ENCODE measurements around the gene MAPKAPK3.
"Not testable (repeated sequence)": the region's sequence is repeated elsewhere in the genome, so short reads cannot be mapped to it uniquely, and the experiment has no call there.

Gene MAPKAPK3

GRCh38 chr3:50657407-50657806 is 40.5 kb downstream of the MAPKAPK3 start:
- Histone ChIP-seq H3K4me1 (ENCODE audit: control insufficient read depth, insufficient read depth, low read length) (no peaks in the 10 kb centered on the region), H3K4me3 (ENCODE audit: low read length in 2 of 2) (no peak overlapping the region), H3K36me3 (ENCODE audit: control insufficient read depth in 2 of 2, insufficient read depth in 2 of 2, low read length in 2 of 2) (no peaks in the 10 kb centered on the region), H3K27me3 (ENCODE audit: control insufficient read depth in 1 of 2, insufficient read depth in 2 of 2, low read length in 2 of 2) (no peaks in the 10 kb centered on the region), H3K9me3 (ENCODE audit: control insufficient read depth in 2 of 2, low read length in 2 of 2) (no peaks in the 10 kb centered on the region), H3K27ac (ENCODE audit: low read length) (no peak overlapping the region), H3K9ac (ENCODE audit: low read length in 2 of 2) (no peak overlapping the region)

GRCh38 chr3:50657816-50658215 is 40.9 kb downstream of the MAPKAPK3 start:
- Histone ChIP-seq H3K9me3 (ENCODE audit: control insufficient read depth in 2 of 2, low read length in 2 of 2) (no peaks in the 10 kb centered on the region), H3K27me3 (ENCODE audit: control insufficient read depth in 1 of 2, insufficient read depth in 2 of 2, low read length in 2 of 2) (no peaks in the 10 kb centered on the region), H3K27ac (ENCODE audit: low read length) (no peak overlapping the region), H3K4me1 (ENCODE audit: control insufficient read depth, insufficient read depth, low read length) (no peaks in the 10 kb centered on the region), H3K36me3 (ENCODE audit: control insufficient read depth in 2 of 2, insufficient read depth in 2 of 2, low read length in 2 of 2) (no peaks in the 10 kb centered on the region), H3K9ac (ENCODE audit: low read length in 2 of 2) (no peak overlapping the region), H3K4me3 (ENCODE audit: low read length in 2 of 2) (no peak overlapping the region)

- H3K36me3 ChIP-seq (ENCODE audit: control insufficient read depth in 2 of 2, insufficient read depth in 2 of 2, low read length in 2 of 2), result no peaks in the 10 kb centered on the region
These were observed 41.5 kb downstream of the MAPKAPK3 start for GRCh38 chr3:50658416-50658815.

GRCh38 chr3:50658831-50659230 is 41.9 kb downstream of the MAPKAPK3 start:
- Histone ChIP-seq H3K27me3 (ENCODE audit: control insufficient read depth in 1 of 2, insufficient read depth in 2 of 2, low read length in 2 of 2) (no peaks in the 10 kb centered on the region), H3K36me3 (ENCODE audit: control insufficient read depth in 2 of 2, insufficient read depth in 2 of 2, low read length in 2 of 2) (no peaks in the 10 kb centered on the region), H3K9ac (ENCODE audit: low read length in 2 of 2) (no peak overlapping the region), H3K4me3 (ENCODE audit: low read length in 2 of 2) (no peak overlapping the region), H3K4me1 (ENCODE audit: control insufficient read depth, insufficient read depth, low read length) (no peaks in the 10 kb centered on the region), H3K9me3 (ENCODE audit: control insufficient read depth in 2 of 2, low read length in 2 of 2) (no peaks in the 10 kb centered on the region), H3K27ac (ENCODE audit: low read length) (no peak overlapping the region)

More at GRCh38 chr3:50658416-50658815, 41.5 kb downstream of the MAPKAPK3 start:
- Histone ChIP-seq H3K9me3 (ENCODE audit: control insufficient read depth in 2 of 2, low read length in 2 of 2) (no peaks in the 10 kb centered on the region), H3K27ac (ENCODE audit: low read length) (no peak overlapping the region), H3K9ac (ENCODE audit: low read length in 2 of 2) (no peak overlapping the region), H3K27me3 (ENCODE audit: control insufficient read depth in 1 of 2, insufficient read depth in 2 of 2, low read length in 2 of 2) (no peaks in the 10 kb centered on the region), H3K4me1 (ENCODE audit: control insufficient read depth, insufficient read depth, low read length) (no peaks in the 10 kb centered on the region), H3K4me3 (ENCODE audit: low read length in 2 of 2) (no peak overlapping the region)

GRCh38 chr3:50660386-50660785 is 43.4 kb downstream of the MAPKAPK3 start:
- Histone ChIP-seq H3K27ac (ENCODE audit: low read length) (no peak overlapping the region), H3K4me3 (ENCODE audit: low read length in 2 of 2) (no peak overlapping the region), H3K27me3 (ENCODE audit: control insufficient read depth in 1 of 2, insufficient read depth in 2 of 2, low read length in 2 of 2) (no peaks in the 10 kb centered on the region), H3K9me3 (ENCODE audit: control insufficient read depth in 2 of 2, low read length in 2 of 2) (no peaks in the 10 kb centered on the region), H3K36me3 (ENCODE audit: control insufficient read depth in 2 of 2, insufficient read depth in 2 of 2, low read length in 2 of 2) (no peaks in the 10 kb centered on the region), H3K4me1 (ENCODE audit: control insufficient read depth, insufficient read depth, low read length) (no peaks in the 10 kb centered on the region), H3K9ac (ENCODE audit: low read length in 2 of 2) (no peak overlapping the region)

GRCh38 chr3:50661321-50661837 is 44.4 kb downstream of the MAPKAPK3 start:
- H3K4me3 ChIP-seq (ENCODE audit: low read length in 2 of 2), result no peak overlapping the region
- H3K9ac ChIP-seq (ENCODE audit: low read length in 2 of 2), result no peak overlapping the region
- no peaks in the 10 kb centered on the region for H3K9me3 ChIP-seq (ENCODE audit: control insufficient read depth in 2 of 2, low read length in 2 of 2)
- no peaks in the 10 kb centered on the region for H3K4me1 ChIP-seq (ENCODE audit: control insufficient read depth, insufficient read depth, low read length)
- H3K27ac ChIP-seq (ENCODE audit: low read length), result no peak overlapping the region
- H3K27me3 ChIP-seq (ENCODE audit: control insufficient read depth in 1 of 2, insufficient read depth in 2 of 2, low read length in 2 of 2), result no peaks in the 10 kb centered on the region
- H3K36me3 ChIP-seq (ENCODE audit: control insufficient read depth in 2 of 2, insufficient read depth in 2 of 2, low read length in 2 of 2), result no peaks in the 10 kb centered on the region

- no peak overlapping the region for H3K9ac ChIP-seq (ENCODE audit: low read length in 2 of 2)
- H3K36me3 ChIP-seq (ENCODE audit: control insufficient read depth in 2 of 2, insufficient read depth in 2 of 2, low read length in 2 of 2), result no peaks in the 10 kb centered on the region
- H3K9me3 ChIP-seq (ENCODE audit: control insufficient read depth in 2 of 2, low read length in 2 of 2), result no peaks in the 10 kb centered on the region
- H3K4me3 ChIP-seq (ENCODE audit: low read length in 2 of 2), result no peak overlapping the region
- no peak overlapping the region for H3K27ac ChIP-seq (ENCODE audit: low read length)
- no peaks in the 10 kb centered on the region for H3K4me1 ChIP-seq (ENCODE audit: control insufficient read depth, insufficient read depth, low read length)
- no peaks in the 10 kb centered on the region for H3K27me3 ChIP-seq (ENCODE audit: control insufficient read depth in 1 of 2, insufficient read depth in 2 of 2, low read length in 2 of 2)
These were observed 45.5 kb downstream of the MAPKAPK3 start for GRCh38 chr3:50662408-50662807.

GRCh38 chr3:50665081-50665840 is 48.3 kb downstream of the MAPKAPK3 start:
- no peaks in the 10 kb centered on the region for H3K27me3 ChIP-seq (ENCODE audit: control insufficient read depth in 1 of 2, insufficient read depth in 2 of 2, low read length in 2 of 2)
- no peaks in the 10 kb centered on the region for H3K4me1 ChIP-seq (ENCODE audit: control insufficient read depth, insufficient read depth, low read length)
- H3K27ac ChIP-seq (ENCODE audit: low read length), result no peak overlapping the region
- no peak overlapping the region for H3K9ac ChIP-seq (ENCODE audit: low read length in 2 of 2)
- no peak overlapping the region for H3K4me3 ChIP-seq (ENCODE audit: low read length in 2 of 2)
- no peaks in the 10 kb centered on the region for H3K36me3 ChIP-seq (ENCODE audit: control insufficient read depth in 2 of 2, insufficient read depth in 2 of 2, low read length in 2 of 2)
- no peaks in the 10 kb centered on the region for H3K9me3 ChIP-seq (ENCODE audit: control insufficient read depth in 2 of 2, low read length in 2 of 2)

- not testable (repeated sequence) for H3K9ac ChIP-seq (ENCODE audit: low read length in 2 of 2); H3K27ac ChIP-seq (ENCODE audit: low read length); H3K9me3 ChIP-seq (ENCODE audit: control insufficient read depth in 2 of 2, low read length in 2 of 2)
These were observed 48.8 kb downstream of the MAPKAPK3 start for GRCh38 chr3:50665841-50666115.

GRCh38 chr3:50666837-50667236 is 49.9 kb downstream of the MAPKAPK3 start:
- no peak overlapping the region for H3K4me3 ChIP-seq (ENCODE audit: low read length in 2 of 2)
- no peaks in the 10 kb centered on the region for H3K36me3 ChIP-seq (ENCODE audit: control insufficient read depth in 2 of 2, insufficient read depth in 2 of 2, low read length in 2 of 2)
- no peaks in the 10 kb centered on the region for H3K4me1 ChIP-seq (ENCODE audit: control insufficient read depth, insufficient read depth, low read length)
- no peak overlapping the region for H3K9ac ChIP-seq (ENCODE audit: low read length in 2 of 2)
- H3K27ac ChIP-seq (ENCODE audit: low read length), result no peak overlapping the region
- no peaks in the 10 kb centered on the region for H3K27me3 ChIP-seq (ENCODE audit: control insufficient read depth in 1 of 2, insufficient read depth in 2 of 2, low read length in 2 of 2)
- no peaks in the 10 kb centered on the region for H3K9me3 ChIP-seq (ENCODE audit: control insufficient read depth in 2 of 2, low read length in 2 of 2)

More at GRCh38 chr3:50665841-50666115, 48.8 kb downstream of the MAPKAPK3 start:
- H3K36me3 ChIP-seq (ENCODE audit: control insufficient read depth in 2 of 2, insufficient read depth in 2 of 2, low read length in 2 of 2); H3K27me3 ChIP-seq (ENCODE audit: control insufficient read depth in 1 of 2, insufficient read depth in 2 of 2, low read length in 2 of 2); H3K4me3 ChIP-seq (ENCODE audit: low read length in 2 of 2); H3K4me1 ChIP-seq (ENCODE audit: control insufficient read depth, insufficient read depth, low read length): not testable (repeated sequence)

GRCh38 chr3:50671331-50671730 is 54.4 kb downstream of the MAPKAPK3 start:
- H3K9ac ChIP-seq (ENCODE audit: low read length in 2 of 2), result no peak overlapping the region
- no peaks in the 10 kb centered on the region for H3K27me3 ChIP-seq (ENCODE audit: control insufficient read depth in 1 of 2, insufficient read depth in 2 of 2, low read length in 2 of 2)
- no peak overlapping the region for H3K27ac ChIP-seq (ENCODE audit: low read length)
- H3K9me3 ChIP-seq (ENCODE audit: control insufficient read depth in 2 of 2, low read length in 2 of 2), result no peaks in the 10 kb centered on the region
- H3K36me3 ChIP-seq (ENCODE audit: control insufficient read depth in 2 of 2, insufficient read depth in 2 of 2, low read length in 2 of 2), result no peaks in the 10 kb centered on the region
- H3K4me1 ChIP-seq (ENCODE audit: control insufficient read depth, insufficient read depth, low read length), result peaks cover 6% of the 10 kb centered on the region
- no peak overlapping the region for H3K4me3 ChIP-seq (ENCODE audit: low read length in 2 of 2)
